GM12878 (cell line): Measurements from ENCODE around the gene H19. TPM values are rescaled to one million over a fixed set of nuclear protein-coding genes. Genes with fewer than 3 reads are reported as not detected.

ENCODE experiments used
- ATAC-seq: fragments of 200-7000 bp; cut with Tn5 transposase; 3 replicates; pipeline ENCODE4 v1.9.1; 2020; ENCODE audit warnings: mild to moderate bottlenecking, moderate library complexity
- BruUV-seq: library from RNA; stranded (reverse); fragments of 400-500 nt; replicated peaks from 2 replicates; lab custom pipeline; 2021; lab: Mats Ljungman, UMichigan
- CTCF ChIA-PET: fragments of 300-600 bp; sonication (Branson Sonifier 250); formaldehyde crosslinking; extraction: SDS; loops from one replicate; lab custom pipeline; 2021; ENCODE audit warnings: inconsistent platforms; lab: Yijun Ruan, JAX
- POLR2A ChIA-PET: fragments of 350-600 bp; formaldehyde crosslinking; extraction: SDS; loops from one replicate; lab custom pipeline; 2021; ENCODE audit warnings: inconsistent platforms; lab: Charles Lee
- RAD21 ChIA-PET: fragments of 300-600 bp; sonication (Branson Sonifier 250); formaldehyde crosslinking; loops from one replicate; lab custom pipeline; 2023; ENCODE audit warnings: antibody characterized with exemption; ENCODE audit not compliant: unreplicated experiment; lab: Charles Lee
- SMC1A ChIA-PET: fragments of 300-600 bp; sonication (Branson Sonifier 250); formaldehyde crosslinking; loops from one replicate; lab custom pipeline; 2023; ENCODE audit not compliant: unreplicated experiment, uncharacterized antibody; lab: Charles Lee
- DNase-seq: peaks from one replicate; pipeline ENCODE4 v3.0.0-alpha.2; 2011; ENCODE audit warnings: low read depth, low spot score
- FAIRE-seq: peaks from 3 replicates; lab custom pipeline; 2011; peaks lifted over from hg19 to GRCh38; lab: Jason Lieb, UNC
- H2AFZ ChIP-seq: 2 replicates; pipeline ENCODE4 v1.6.0; 2011; ENCODE audit warnings: low read depth, low read length, control low read depth; ENCODE audit not compliant: control insufficient read depth
- H3K27ac ChIP-seq: 2 replicates; pipeline ENCODE4 v1.5.1; 2011; ENCODE audit warnings: control low read depth; ENCODE audit not compliant: control insufficient read depth, insufficient read depth
- H3K27me3 ChIP-seq, 2 experiments: replicated peaks in 1 of 2; 2 replicates each; pipeline versions ENCODE4 v1.6.0 to v1.6.1; 2011; ENCODE audit warnings: low read length in 1 of 2; ENCODE audit not compliant: control insufficient read depth in 2 of 2, insufficient read depth in 2 of 2
- H3K36me3 ChIP-seq, 2 experiments: 2 replicates each; pipeline ENCODE4 v1.5.1; 2011; ENCODE audit warnings: low read length in 1 of 2; ENCODE audit not compliant: control insufficient read depth in 2 of 2, insufficient read depth in 2 of 2
- H3K4me1 ChIP-seq: 2 replicates; pipeline ENCODE4 v1.6.1; 2011; ENCODE audit warnings: mild to moderate bottlenecking, low read length, moderate library complexity, mixed read lengths; ENCODE audit not compliant: control insufficient read depth, insufficient read depth
- H3K4me2 ChIP-seq: 2 replicates; pipeline ENCODE4 v1.6.0; 2011; ENCODE audit warnings: control low read depth; ENCODE audit not compliant: control insufficient read depth, insufficient read depth
- H3K4me3 ChIP-seq: fragments of 200-600 bp; sonication (generic); 2 replicates; pipeline ENCODE4 v1.5.1; 2016
- H3K79me2 ChIP-seq: 2 replicates; pipeline ENCODE4 v1.6.0; 2011; ENCODE audit warnings: low read length; ENCODE audit not compliant: control insufficient read depth, insufficient read depth
- H3K9ac ChIP-seq: 2 replicates; pipeline ENCODE4 v1.8.0; 2011; ENCODE audit warnings: low read length, control low read depth, mixed read lengths; ENCODE audit not compliant: control insufficient read depth, insufficient read depth
- H3K9me3 ChIP-seq: replicated peaks from 3 replicates; pipeline ENCODE4 v1.5.1; 2011; ENCODE audit warnings: mild to moderate bottlenecking, low read length; ENCODE audit not compliant: control insufficient read depth, insufficient read depth
- H4K20me1 ChIP-seq: 2 replicates; pipeline ENCODE4 v1.6.0; 2011; ENCODE audit not compliant: control insufficient read depth, insufficient read depth
- BMI1 ChIP-seq: fragments of 450-650 bp; IDR thresholded peaks from 2 replicates; pipeline ENCODE4 v1.6.1; 2016; ENCODE audit warnings: mild to moderate bottlenecking, moderate library complexity, borderline replicate concordance
- CHD2 ChIP-seq: IDR thresholded peaks from 2 replicates; pipeline ENCODE4 v1.6.1; 2011; ENCODE audit warnings: low read depth, low read length, improper control_type of control experiment, borderline replicate concordance
- TBL1XR1 ChIP-seq: IDR thresholded peaks from 2 replicates; pipeline ENCODE4 v1.6.1; 2012; ENCODE audit warnings: low read depth, low read length, improper control_type of control experiment
- WGBS: methylation state at CpG from one replicate; pipeline ENCODE4 v1.1.6; 2016; ENCODE audit warnings: low lambda C conversion rate; ENCODE audit not compliant: insufficient replicate concordance, insufficient coverage; ENCODE audit errors: missing lambda C conversion rate; 5-methylcytosine and 5-hydroxymethylcytosine counted together
- in situ Hi-C: fragments of 300-500 bp; cut with MboI; formaldehyde crosslinking; loops from 9 replicates; pipeline ENCODE4 v1.14.3; 2018; ENCODE audit warnings: mixed read lengths
- intact Hi-C: fragments of 100-400 bp; cut with micrococcal nuclease; formaldehyde crosslinking; loops from one replicate; pipeline ENCODE4 v1.14.2; 2022; ENCODE audit not compliant: unreplicated experiment
- polyA plus RNA-seq, 11 experiments: library from polyadenylated mRNA; depleted of rRNA in 4 of 11; unstranded in 6 of 11; stranded (reverse) in 5 of 11; fragments of >200 nt; fragmentation: Nextera tagmentation in 4 of 11; fragmentation: Illumina TruSeq in 1 of 11; extraction: Ambion mirVana in 4 of 11; extraction: Trizol in 1 of 11; gene quantifications; 1 replicate in 1 of 11; 2 replicates in 10 of 11; pipeline versions ENCODE4 v1.2.1 to v1.2.3, GENCODE V29; 2011 to 2016; ENCODE audit warnings: inconsistent platforms in 2 of 11, missing spikeins in 2 of 11, low read depth in 1 of 11
- total RNA-seq, 4 experiments: library from RNA; depleted of rRNA in 3 of 4; stranded (reverse); fragments of >200 nt in 3 of 4; fragmentation: Illumina TruSeq in 1 of 4; extraction: Trizol in 1 of 4; gene quantifications; 2 replicates each; pipeline versions ENCODE4 v1.2.1 to v1.2.3, GENCODE V29; 2013 to 2021

Gene H19
- total and polyA plus RNA-seq, 10 of the 15 experiments (the other 5 are each of a cell fraction or from before 2014, with no cell fraction given), result 0.04 to 1.2 (median 0.31) TPM; not detected in 6

GRCh38 chr11:1948389-1948788, 49.3 kb downstream of the H19 start (continued):
- no peak for TF ChIP-seq TBL1XR1
- no peak for TF ChIP-seq BMI1

- ChIA-PET POLR2A (interaction anchor here (0.6 to 1.0 kb wide), 2 partner anchors 95 to 97 kb away, joined by 3 read pairs; partner anchors contain the start of gene LSP1), RAD21 (interaction anchor here (0.6 to 1.1 kb wide), 4 partner anchors 65 to 204 kb away, joined by 3 to 4 read pairs (median 3); no protein-coding TSS in a partner anchor), SMC1A (interaction anchor here (1.7 kb wide), 1 partner anchor 97 kb away, joined by 5 read pairs; no protein-coding TSS in a partner anchor)
- Histone ChIP-seq H3K27ac (no peak overlapping the region), H3K36me3 (no peaks in the 10 kb centered on the region), H3K79me2 (no peaks in the 10 kb centered on the region), H3K4me3 (no peak overlapping the region), H3K9me3 (no peaks in the 10 kb centered on the region)
- WGBS, result no CpG with 5 or more reads among the region's 36 CpGs
- peak; percentile 51 for ATAC-seq
- peak; percentile 31 for FAIRE-seq
- no TSS peak for BruUV-seq
- TF ChIP-seq CHD2, result no peak
- TF ChIP-seq, all 136 proteins: peak for 0
- H2AFZ ChIP-seq, result no peak overlapping the region
- DNase-seq, result no peak
- no peaks in the 10 kb centered on the region for H3K4me1 ChIP-seq
- no peak overlapping the region for H3K4me2 ChIP-seq
- H4K20me1 ChIP-seq, result no peaks in the 10 kb centered on the region
- in situ Hi-C loops (no loop called here), intact Hi-C loops (no loop called here)
- no peaks in the 10 kb centered on the region for H3K27me3 ChIP-seq
- no peak overlapping the region for H3K9ac ChIP-seq
- CTCF ChIA-PET, result interaction anchor here (0.7 to 1.7 kb wide), 5 partner anchors 45 to 295 kb away, joined by 3 to 5 read pairs (median 3); no protein-coding TSS in a partner anchor
Measured at GRCh38 chr11:1947592-1948237, 49.9 kb downstream of the H19 start.
